Lower lobe of right lung (tissue), 2 donors: ENCODE measurements around the gene LAPTM5. TPM values are rescaled to one million over a fixed set of nuclear protein-coding genes. Genes with fewer than 3 reads are reported as not detected.

Experiments used
- ATAC-seq, 2 donors: fragments of 200-7000 bp; cut with Tn5 transposase; one replicate each; pipeline ENCODE4 v1.9.1; 2020 to 2022; ENCODE audit warnings: mild to moderate bottlenecking in 2 of 2, moderate library complexity in 2 of 2
- DNase-seq: peaks from one replicate; pipeline ENCODE4 v3.0.0-alpha.2; 2020
- H3K27ac ChIP-seq: fragments of 200-600 bp; one replicate; pipeline ENCODE4 v1.8.0; 2022
- H3K27me3 ChIP-seq: fragments of 200-600 bp; one replicate; pipeline ENCODE4 v1.8.0; 2022; ENCODE audit warnings: low read depth
- H3K36me3 ChIP-seq: fragments of 200-600 bp; one replicate; pipeline ENCODE4 v1.8.0; 2022; ENCODE audit warnings: mild to moderate bottlenecking
- H3K4me1 ChIP-seq: fragments of 200-600 bp; one replicate; pipeline ENCODE4 v1.8.0; 2022
- H3K4me3 ChIP-seq: fragments of 200-600 bp; one replicate; pipeline ENCODE4 v1.8.0; 2022; ENCODE audit warnings: mild to moderate bottlenecking
- H3K9me3 ChIP-seq: fragments of 200-600 bp; one replicate; pipeline ENCODE4 v1.8.0; 2022
- intact Hi-C: fragments of 100-400 bp; cut with DNase I; formaldehyde crosslinking; loops from one replicate; pipeline ENCODE4 v1.11.0; 2022
- total RNA-seq: library from RNA; stranded (reverse); fragmentation: NEBNext Ultra II Directional; extraction: Animal tissue kit (Norgen Biotek cat#: 25700); gene quantifications from one replicate; pipeline ENCODE4 v1.2.1, GENCODE V29; 2021
- TF ChIP-seq, protein P1 (sequence below): fragments of 200-600 bp; IDR thresholded peaks from one replicate; pipeline ENCODE4 v1.8.0; 2022; ENCODE audit warnings: antibody characterized with exemption, mild to moderate bottlenecking
- donor health status: DM: no; HTN: yes; CAD: no; lungs with severe emphysema.

The LAPTM5 gene
- total RNA-seq, 1 donor from 2014 or later, result 544 TPM

DNA sequence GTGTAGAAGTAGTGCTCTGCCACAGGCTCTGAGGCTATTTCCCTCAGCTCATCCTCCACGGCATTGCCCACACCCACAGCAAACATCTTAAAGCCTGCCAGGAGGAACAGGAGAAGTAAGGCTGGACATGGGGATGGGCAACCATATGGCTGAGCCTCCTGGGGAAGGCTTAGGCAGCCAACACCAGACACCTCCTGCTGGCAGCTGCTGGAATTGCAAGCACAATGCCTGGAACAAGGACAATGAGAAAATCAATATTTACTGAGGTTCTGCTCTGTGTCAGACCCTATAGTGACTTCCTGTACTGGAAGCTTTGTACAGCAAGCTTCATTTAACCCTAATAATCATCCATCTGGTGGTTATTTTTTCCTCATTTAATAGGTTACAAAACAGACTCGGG lies 42.4 kb downstream of the LAPTM5 start:
- no peak overlapping the region for H3K27ac ChIP-seq
- no peaks in the 10 kb centered on the region for H3K36me3 ChIP-seq
- no peak for ATAC-seq
- TF ChIP-seq, protein P1, sequence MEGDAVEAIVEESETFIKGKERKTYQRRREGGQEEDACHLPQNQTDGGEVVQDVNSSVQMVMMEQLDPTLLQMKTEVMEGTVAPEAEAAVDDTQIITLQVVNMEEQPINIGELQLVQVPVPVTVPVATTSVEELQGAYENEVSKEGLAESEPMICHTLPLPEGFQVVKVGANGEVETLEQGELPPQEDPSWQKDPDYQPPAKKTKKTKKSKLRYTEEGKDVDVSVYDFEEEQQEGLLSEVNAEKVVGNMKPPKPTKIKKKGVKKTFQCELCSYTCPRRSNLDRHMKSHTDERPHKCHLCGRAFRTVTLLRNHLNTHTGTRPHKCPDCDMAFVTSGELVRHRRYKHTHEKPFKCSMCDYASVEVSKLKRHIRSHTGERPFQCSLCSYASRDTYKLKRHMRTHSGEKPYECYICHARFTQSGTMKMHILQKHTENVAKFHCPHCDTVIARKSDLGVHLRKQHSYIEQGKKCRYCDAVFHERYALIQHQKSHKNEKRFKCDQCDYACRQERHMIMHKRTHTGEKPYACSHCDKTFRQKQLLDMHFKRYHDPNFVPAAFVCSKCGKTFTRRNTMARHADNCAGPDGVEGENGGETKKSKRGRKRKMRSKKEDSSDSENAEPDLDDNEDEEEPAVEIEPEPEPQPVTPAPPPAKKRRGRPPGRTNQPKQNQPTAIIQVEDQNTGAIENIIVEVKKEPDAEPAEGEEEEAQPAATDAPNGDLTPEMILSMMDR, result peak; percentile 25
- H3K4me3 ChIP-seq, result no peak overlapping the region
- intact Hi-C loops, result no loop called here
- H3K27me3 ChIP-seq, result no peaks in the 10 kb centered on the region
- peaks cover 7% of the 10 kb centered on the region for H3K9me3 ChIP-seq
- peaks cover 11% of the 10 kb centered on the region for H3K4me1 ChIP-seq
- no peak for DNase-seq

DNA sequence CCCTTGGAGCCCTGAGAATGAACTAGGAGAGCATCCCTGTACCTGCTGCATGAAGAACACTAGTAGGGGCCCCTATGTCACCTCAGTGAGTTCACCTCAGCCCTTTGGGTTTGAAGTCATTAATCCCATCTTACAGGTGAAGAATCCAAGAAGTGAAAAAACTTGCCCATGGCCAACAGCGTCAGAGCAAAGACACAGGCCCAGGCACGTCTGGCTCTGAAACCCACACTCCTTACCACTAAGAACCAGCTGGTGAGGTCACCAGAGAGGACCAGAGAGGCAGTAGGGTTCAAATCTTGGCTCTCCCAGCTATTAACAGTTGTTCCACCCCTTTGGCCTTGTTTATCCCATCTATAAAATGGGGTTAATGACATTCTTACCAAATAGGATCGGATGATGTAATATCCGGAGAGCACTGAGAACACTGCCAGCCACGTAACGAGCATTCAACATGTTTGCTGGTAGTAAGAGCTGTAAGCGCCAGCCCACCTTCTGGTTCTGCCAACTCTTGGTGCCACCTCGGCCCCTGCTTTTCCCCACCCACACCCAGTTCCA lies 43.0 kb downstream of the LAPTM5 start:
- Histone ChIP-seq H3K36me3 (no peaks in the 10 kb centered on the region), H3K27ac (no peak overlapping the region), H3K4me1 (peaks cover 9% of the 10 kb centered on the region), H3K27me3 (no peaks in the 10 kb centered on the region), H3K4me3 (no peak overlapping the region), H3K9me3 (peaks cover 7% of the 10 kb centered on the region)
- ATAC-seq (no peak), DNase-seq (no peak)
- intact Hi-C loops, result no loop called here
- TF ChIP-seq, protein P1, result no peak

DNA sequence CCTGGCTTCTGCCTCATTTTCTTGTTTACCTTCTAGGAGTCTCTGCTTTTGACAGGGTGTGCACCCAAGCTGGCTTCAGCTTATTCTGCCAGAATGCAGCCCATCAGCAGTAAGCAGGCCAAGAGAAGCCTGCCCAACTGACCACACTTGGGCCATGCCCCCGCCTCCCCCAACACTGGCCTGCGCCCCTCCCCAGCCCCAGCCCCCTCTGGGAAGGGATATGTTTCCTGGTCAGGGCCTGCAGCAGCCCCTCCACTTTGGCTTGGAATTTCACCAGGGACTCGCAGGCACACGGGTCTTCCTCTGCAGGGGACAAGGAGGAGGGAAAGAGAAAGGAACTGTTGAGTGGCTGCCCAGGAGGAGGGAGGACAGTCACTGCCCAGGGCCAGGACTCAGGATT lies 43.5 kb downstream of the LAPTM5 start:
- H3K4me1 ChIP-seq, result peaks cover 3% of the 10 kb centered on the region
- H3K9me3 ChIP-seq, result peaks cover 7% of the 10 kb centered on the region
- H3K27me3 ChIP-seq, result peaks cover 2% of the 10 kb centered on the region
- no peak for ATAC-seq
- no peak overlapping the region for H3K4me3 ChIP-seq
- DNase-seq, result no peak
- no peaks in the 10 kb centered on the region for H3K36me3 ChIP-seq
- TF ChIP-seq, protein P1, result no peak
- intact Hi-C loops, result no loop called here
- H3K27ac ChIP-seq, result no peak overlapping the region

DNA sequence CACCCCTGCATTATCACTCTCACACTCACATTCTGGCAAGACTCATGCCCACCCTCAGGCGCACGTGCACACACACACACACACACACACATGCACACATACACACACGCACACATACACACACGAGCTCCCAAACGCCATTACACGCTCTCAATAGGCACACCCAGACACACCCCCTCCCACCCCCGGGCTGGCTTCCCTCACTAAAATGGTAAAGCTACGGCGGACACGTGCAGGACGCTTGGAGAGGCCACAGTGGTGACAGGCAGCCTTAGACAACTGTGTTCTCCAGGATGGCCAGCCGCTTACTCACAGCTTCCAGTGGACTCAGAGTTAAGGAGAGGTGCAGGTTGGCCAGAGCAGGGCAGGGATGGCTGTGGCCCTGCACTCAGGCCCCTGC lies 44.3 kb downstream of the LAPTM5 start:
- Histone ChIP-seq H3K9me3 (peaks cover 7% of the 10 kb centered on the region), H3K36me3 (no peaks in the 10 kb centered on the region), H3K27ac (no peak overlapping the region), H3K4me1 (no peaks in the 10 kb centered on the region), H3K4me3 (no peak overlapping the region), H3K27me3 (peaks cover 9% of the 10 kb centered on the region)
- intact Hi-C loops, result no loop called here
- TF ChIP-seq, protein P1, result no peak
- ATAC-seq, result no peak
- no peak for DNase-seq

DNA sequence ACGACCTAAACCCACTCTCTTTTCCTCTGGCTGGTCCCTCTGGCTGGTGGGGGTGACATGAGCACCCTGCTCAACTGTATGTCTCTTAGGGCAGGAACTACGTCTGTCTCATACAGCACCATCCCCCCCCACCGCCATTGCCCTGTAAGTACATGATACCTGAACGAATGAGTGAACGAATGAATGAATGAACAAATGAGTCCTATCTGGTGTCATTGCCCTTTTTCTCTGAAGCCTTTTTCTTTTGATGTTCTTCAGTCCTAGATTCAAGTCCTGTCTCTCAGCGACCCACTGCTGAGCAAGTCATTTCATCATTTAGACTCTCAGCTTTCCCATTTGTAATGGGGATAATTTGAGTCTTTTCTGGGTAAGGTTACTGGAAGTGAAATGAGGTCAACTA lies 45.0 kb downstream of the LAPTM5 start:
- H3K4me1 ChIP-seq, result no peaks in the 10 kb centered on the region
- intact Hi-C loops, result no loop called here
- no peak for DNase-seq
- H3K9me3 ChIP-seq, result peaks cover 7% of the 10 kb centered on the region
- H3K36me3 ChIP-seq, result no peaks in the 10 kb centered on the region
- ATAC-seq, result no peak
- TF ChIP-seq, protein P1, result no peak
- H3K27me3 ChIP-seq, result peaks cover 14% of the 10 kb centered on the region
- no peak overlapping the region for H3K4me3 ChIP-seq
- H3K27ac ChIP-seq, result no peak overlapping the region
